H1 (cell line): Measurements from ENCODE around the gene TSPAN9. TPM values are rescaled to one million over a fixed set of nuclear protein-coding genes. Genes with fewer than 3 reads are reported as not detected.

ENCODE experiments used
- CHD7 ChIP-seq: fragments of 300-600 bp; sonication (generic); IDR thresholded peaks from 2 replicates; pipeline ENCODE4 v1.7.1; 2012; ENCODE audit warnings: low read length, moderate library complexity, mild to moderate bottlenecking, inconsistent platforms; ENCODE audit not compliant: insufficient replicate concordance
- polyA plus RNA-seq, 7 experiments: library from polyadenylated mRNA; depleted of rRNA in 3 of 7; stranded (reverse) in 5 of 7; unstranded in 2 of 7; fragments of >200 nt in 5 of 7; fragments of 200-250 nt in 2 of 7; gene quantifications; 1 replicate in 5 of 7; 2 replicates in 1 of 7; 4 replicates in 1 of 7; pipeline versions ENCODE4 v1.2.1 to v1.2.3, GENCODE V29; 2011 to 2013; ENCODE audit warnings: missing spikeins in 2 of 7, mixed read lengths in 2 of 7
- total RNA-seq: library from RNA; stranded (reverse); fragmentation: NEBNext Ultra II Directional; extraction: Animal tissue kit (Norgen Biotek cat#: 25700); gene quantifications from 2 replicates; pipeline ENCODE4 v1.2.1, GENCODE V29; 2021

The TSPAN9 gene
- total and polyA plus RNA-seq, 2 of the 8 experiments (the other 6 are each of a cell fraction or from before 2014, with no cell fraction given) = 11.5 to 29.1 TPM

GRCh38 chr12:3054374-3054773 lies 22.8 kb upstream of the TSPAN9 start (continued):
- no peak for TF ChIP-seq CHD7
